Measurements from ENCODE around the gene ZNF555. TPM values are rescaled to one million over a fixed set of nuclear protein-coding genes. Genes with fewer than 3 reads are reported as not detected.

ZNF555 gene
- total and polyA plus RNA-seq, 2 of the 13 experiments (the other 11 are each of a cell fraction or from before 2014, with no cell fraction given): 5.0 to 8.0 TPM

DNA sequence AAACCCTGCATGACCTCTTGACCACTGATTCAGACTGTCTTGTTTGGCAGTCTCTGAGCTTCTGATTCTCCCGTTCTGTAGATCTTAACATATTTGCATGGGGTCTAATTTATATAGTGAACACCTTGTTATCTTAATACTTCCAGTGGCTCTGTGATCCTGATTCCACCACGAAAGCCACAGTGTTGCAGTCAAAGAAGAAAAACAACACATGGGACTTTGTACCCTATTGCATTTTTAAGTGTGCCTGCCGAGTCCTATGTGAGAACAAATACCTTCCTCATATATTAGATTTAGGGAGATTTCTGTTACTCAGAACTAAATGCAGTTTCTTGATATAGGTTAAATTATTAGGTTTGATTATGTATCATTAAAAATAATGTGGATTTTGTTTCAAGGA lies 13.6 kb downstream of the ZNF555 start (continued):
- TF ChIP-seq FOXJ3 (CRISPR knock-in tag; IDR thresholded peaks at IDR 0.05; ENCODE audit: borderline replicate concordance) (no peak), FOXO1 (CRISPR knock-in tag; IDR thresholded peaks at IDR 0.05) (0 out of 2 replicates have a peak, but pooled peaks have one; percentile 25), MAF1 (CRISPR knock-in tag; IDR thresholded peaks at IDR 0.05; ENCODE audit: borderline replicate concordance) (no peak), CAMTA2 (CRISPR knock-in tag; IDR thresholded peaks at IDR 0.05; ENCODE audit: borderline replicate concordance) (no peak), HDAC6 (IDR thresholded peaks at IDR 0.05; ENCODE audit: low read depth, low read length) (no peak), BCL6 (CRISPR knock-in tag; IDR thresholded peaks at IDR 0.05) (0 out of 2 replicates have a peak, but pooled peaks have one; percentile 14), PCBP1 (IDR thresholded peaks at IDR 0.05; ENCODE audit: borderline replicate concordance, low read depth, low read length) (no peak), ARHGAP35 (CRISPR knock-in tag; IDR thresholded peaks at IDR 0.05; ENCODE audit: borderline replicate concordance) (no peak), SOX13 (IDR thresholded peaks at IDR 0.05) (no peak), SOX13 (CRISPR knock-in tag; conservative IDR thresholded peaks at IDR 0.05 in 1 of 2, IDR thresholded peaks at IDR 0.05 in 1 of 2) (0 out of 4 replicates have a peak, but pooled peaks of 1 of the 2 experiments have one; percentile 21), GPBP1L1 (CRISPR knock-in tag; IDR thresholded peaks at IDR 0.05) (no peak)

GRCh38 chr19:2856457-2857050 lies 15.3 kb downstream of the ZNF555 start:
- Histone ChIP-seq H3K27ac (ENCODE audit: extremely low read length, insufficient read depth, low read length) (no peak overlapping the region), H3K9ac (ENCODE audit: insufficient read depth, low read depth, low read length) (no peak overlapping the region), H3K79me2 (ENCODE audit: insufficient read depth, low read length) (no peaks in the 10 kb centered on the region), H3K27me3 (ENCODE audit: control insufficient read depth in 1 of 2, insufficient read depth in 2 of 2, low read length in 2 of 2) (no peaks in the 10 kb centered on the region), H3K4me1 (ENCODE audit: insufficient read depth, low read length) (peaks cover 18% of the 10 kb centered on the region), H3K36me3 (replicated peaks in 1 of 2; ENCODE audit: control insufficient read depth in 1 of 2, insufficient read depth in 2 of 2, low read length in 2 of 2) (peaks cover 9 to 23% of the 10 kb centered on the region in 2 experiments; a peak in 4 of 5 replicates), H3K4me3 (replicated peaks in 1 of 3; ENCODE audit: insufficient read depth in 1 of 3, low read depth in 2 of 3, low read length in 3 of 3) (no peak overlapping the region), H3K4me2 (ENCODE audit: low read depth, low read length) (no peak overlapping the region), H4K20me1 (ENCODE audit: insufficient read depth, low read length) (no peaks in the 10 kb centered on the region), H2AFZ (ENCODE audit: low read length) (no peak overlapping the region), H3K9me3 (ENCODE audit: low read length) (no peaks in the 10 kb centered on the region)
- no TSS peak for BruUV-seq (replicated peaks)
- DNase-seq (ENCODE audit: low spot score) (no peak), FAIRE-seq (no peak), ATAC-seq (no peak)
- intact Hi-C loops (cut with micrococcal nuclease; ENCODE audit: unreplicated experiment) (no loop called here), in situ Hi-C loops (cut with HindIII; ENCODE audit: extremely low pct_ligation_motif_present, low pct_unique_long_range_greater_than_20kb) (no loop called here)
- ChIA-PET POLR2A (interaction anchor here (2.7 kb wide), 1 partner anchor 15 kb away, joined by 7 read pairs; the partner anchor contains the start of gene ZNF555), CTCF (ENCODE audit: low intra/inter-chr PET ratio, low total read pairs) (no interaction called here)
- WGBS (ENCODE audit: low lambda C conversion rate): 94% methylated on average over 5 of the region's 5 CpGs
- TF ChIP-seq ZNF354B (CRISPR knock-in tag; IDR thresholded peaks at IDR 0.05): no peak
- no peak for TF ChIP-seq SP4 (CRISPR knock-in tag; IDR thresholded peaks at IDR 0.05)
- TF ChIP-seq ZBTB34 (CRISPR knock-in tag; IDR thresholded peaks at IDR 0.05): no peak
- TF ChIP-seq PBX2 (CRISPR knock-in tag; IDR thresholded peaks at IDR 0.05): no peak
- no peak for TF ChIP-seq NFE2L1 (CRISPR knock-in tag; IDR thresholded peaks at IDR 0.05; ENCODE audit: borderline replicate concordance)
- no peak for TF ChIP-seq CREB3 (CRISPR knock-in tag; IDR thresholded peaks at IDR 0.05)
- no peak for TF ChIP-seq MZF1 (CRISPR knock-in tag; IDR thresholded peaks at IDR 0.05; ENCODE audit: borderline replicate concordance)
